ENCODE data around the gene TBC1D5. TPM values are rescaled to one million over a fixed set of nuclear protein-coding genes. Genes with fewer than 3 reads are reported as not detected.

TBC1D5 gene
- total and polyA plus RNA-seq, 2 of the 8 experiments (the other 6 are each of a cell fraction or from before 2014, with no cell fraction given) = 11.0 to 22.9 TPM

DNA sequence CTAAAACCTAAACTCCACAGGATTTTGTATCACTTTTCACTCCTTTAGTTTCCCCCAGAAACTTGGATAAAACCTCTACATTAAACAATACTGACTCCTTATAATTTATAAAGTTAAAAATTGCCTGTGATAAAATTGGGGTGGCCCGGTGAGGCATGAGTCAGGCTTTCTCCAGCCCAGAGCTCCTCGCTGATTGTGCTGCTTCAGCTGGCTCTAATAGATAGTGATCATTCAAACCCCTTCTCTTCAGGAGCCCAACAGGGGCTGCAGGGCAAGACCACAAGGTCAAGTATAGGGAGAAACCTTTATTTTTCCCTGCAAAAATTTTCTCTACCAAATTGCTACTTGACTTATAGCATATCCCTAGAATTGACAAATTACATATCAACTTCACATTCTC, 549.4 kb downstream of the TBC1D5 start (continued):
- TF ChIP-seq, protein P1, sequence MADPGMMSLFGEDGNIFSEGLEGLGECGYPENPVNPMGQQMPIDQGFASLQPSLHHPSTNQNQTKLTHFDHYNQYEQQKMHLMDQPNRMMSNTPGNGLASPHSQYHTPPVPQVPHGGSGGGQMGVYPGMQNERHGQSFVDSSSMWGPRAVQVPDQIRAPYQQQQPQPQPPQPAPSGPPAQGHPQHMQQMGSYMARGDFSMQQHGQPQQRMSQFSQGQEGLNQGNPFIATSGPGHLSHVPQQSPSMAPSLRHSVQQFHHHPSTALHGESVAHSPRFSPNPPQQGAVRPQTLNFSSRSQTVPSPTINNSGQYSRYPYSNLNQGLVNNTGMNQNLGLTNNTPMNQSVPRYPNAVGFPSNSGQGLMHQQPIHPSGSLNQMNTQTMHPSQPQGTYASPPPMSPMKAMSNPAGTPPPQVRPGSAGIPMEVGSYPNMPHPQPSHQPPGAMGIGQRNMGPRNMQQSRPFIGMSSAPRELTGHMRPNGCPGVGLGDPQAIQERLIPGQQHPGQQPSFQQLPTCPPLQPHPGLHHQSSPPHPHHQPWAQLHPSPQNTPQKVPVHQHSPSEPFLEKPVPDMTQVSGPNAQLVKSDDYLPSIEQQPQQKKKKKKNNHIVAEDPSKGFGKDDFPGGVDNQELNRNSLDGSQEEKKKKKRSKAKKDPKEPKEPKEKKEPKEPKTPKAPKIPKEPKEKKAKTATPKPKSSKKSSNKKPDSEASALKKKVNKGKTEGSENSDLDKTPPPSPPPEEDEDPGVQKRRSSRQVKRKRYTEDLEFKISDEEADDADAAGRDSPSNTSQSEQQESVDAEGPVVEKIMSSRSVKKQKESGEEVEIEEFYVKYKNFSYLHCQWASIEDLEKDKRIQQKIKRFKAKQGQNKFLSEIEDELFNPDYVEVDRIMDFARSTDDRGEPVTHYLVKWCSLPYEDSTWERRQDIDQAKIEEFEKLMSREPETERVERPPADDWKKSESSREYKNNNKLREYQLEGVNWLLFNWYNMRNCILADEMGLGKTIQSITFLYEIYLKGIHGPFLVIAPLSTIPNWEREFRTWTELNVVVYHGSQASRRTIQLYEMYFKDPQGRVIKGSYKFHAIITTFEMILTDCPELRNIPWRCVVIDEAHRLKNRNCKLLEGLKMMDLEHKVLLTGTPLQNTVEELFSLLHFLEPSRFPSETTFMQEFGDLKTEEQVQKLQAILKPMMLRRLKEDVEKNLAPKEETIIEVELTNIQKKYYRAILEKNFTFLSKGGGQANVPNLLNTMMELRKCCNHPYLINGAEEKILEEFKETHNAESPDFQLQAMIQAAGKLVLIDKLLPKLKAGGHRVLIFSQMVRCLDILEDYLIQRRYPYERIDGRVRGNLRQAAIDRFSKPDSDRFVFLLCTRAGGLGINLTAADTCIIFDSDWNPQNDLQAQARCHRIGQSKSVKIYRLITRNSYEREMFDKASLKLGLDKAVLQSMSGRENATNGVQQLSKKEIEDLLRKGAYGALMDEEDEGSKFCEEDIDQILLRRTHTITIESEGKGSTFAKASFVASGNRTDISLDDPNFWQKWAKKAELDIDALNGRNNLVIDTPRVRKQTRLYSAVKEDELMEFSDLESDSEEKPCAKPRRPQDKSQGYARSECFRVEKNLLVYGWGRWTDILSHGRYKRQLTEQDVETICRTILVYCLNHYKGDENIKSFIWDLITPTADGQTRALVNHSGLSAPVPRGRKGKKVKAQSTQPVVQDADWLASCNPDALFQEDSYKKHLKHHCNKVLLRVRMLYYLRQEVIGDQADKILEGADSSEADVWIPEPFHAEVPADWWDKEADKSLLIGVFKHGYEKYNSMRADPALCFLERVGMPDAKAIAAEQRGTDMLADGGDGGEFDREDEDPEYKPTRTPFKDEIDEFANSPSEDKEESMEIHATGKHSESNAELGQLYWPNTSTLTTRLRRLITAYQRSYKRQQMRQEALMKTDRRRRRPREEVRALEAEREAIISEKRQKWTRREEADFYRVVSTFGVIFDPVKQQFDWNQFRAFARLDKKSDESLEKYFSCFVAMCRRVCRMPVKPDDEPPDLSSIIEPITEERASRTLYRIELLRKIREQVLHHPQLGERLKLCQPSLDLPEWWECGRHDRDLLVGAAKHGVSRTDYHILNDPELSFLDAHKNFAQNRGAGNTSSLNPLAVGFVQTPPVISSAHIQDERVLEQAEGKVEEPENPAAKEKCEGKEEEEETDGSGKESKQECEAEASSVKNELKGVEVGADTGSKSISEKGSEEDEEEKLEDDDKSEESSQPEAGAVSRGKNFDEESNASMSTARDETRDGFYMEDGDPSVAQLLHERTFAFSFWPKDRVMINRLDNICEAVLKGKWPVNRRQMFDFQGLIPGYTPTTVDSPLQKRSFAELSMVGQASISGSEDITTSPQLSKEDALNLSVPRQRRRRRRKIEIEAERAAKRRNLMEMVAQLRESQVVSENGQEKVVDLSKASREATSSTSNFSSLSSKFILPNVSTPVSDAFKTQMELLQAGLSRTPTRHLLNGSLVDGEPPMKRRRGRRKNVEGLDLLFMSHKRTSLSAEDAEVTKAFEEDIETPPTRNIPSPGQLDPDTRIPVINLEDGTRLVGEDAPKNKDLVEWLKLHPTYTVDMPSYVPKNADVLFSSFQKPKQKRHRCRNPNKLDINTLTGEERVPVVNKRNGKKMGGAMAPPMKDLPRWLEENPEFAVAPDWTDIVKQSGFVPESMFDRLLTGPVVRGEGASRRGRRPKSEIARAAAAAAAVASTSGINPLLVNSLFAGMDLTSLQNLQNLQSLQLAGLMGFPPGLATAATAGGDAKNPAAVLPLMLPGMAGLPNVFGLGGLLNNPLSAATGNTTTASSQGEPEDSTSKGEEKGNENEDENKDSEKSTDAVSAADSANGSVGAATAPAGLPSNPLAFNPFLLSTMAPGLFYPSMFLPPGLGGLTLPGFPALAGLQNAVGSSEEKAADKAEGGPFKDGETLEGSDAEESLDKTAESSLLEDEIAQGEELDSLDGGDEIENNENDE (IDR thresholded peaks at IDR 0.05; ENCODE audit: insufficient replicate concordance, low read length) = no peak
- TF ChIP-seq PHF8 (conservative IDR thresholded peaks at IDR 0.05; ENCODE audit: low read depth, low read length) (no peak), ASH2L (IDR thresholded peaks at IDR 0.05; ENCODE audit: low read length) (no peak)
